Measurements from ENCODE around the gene VAX1.

Gene VAX1

DNA sequence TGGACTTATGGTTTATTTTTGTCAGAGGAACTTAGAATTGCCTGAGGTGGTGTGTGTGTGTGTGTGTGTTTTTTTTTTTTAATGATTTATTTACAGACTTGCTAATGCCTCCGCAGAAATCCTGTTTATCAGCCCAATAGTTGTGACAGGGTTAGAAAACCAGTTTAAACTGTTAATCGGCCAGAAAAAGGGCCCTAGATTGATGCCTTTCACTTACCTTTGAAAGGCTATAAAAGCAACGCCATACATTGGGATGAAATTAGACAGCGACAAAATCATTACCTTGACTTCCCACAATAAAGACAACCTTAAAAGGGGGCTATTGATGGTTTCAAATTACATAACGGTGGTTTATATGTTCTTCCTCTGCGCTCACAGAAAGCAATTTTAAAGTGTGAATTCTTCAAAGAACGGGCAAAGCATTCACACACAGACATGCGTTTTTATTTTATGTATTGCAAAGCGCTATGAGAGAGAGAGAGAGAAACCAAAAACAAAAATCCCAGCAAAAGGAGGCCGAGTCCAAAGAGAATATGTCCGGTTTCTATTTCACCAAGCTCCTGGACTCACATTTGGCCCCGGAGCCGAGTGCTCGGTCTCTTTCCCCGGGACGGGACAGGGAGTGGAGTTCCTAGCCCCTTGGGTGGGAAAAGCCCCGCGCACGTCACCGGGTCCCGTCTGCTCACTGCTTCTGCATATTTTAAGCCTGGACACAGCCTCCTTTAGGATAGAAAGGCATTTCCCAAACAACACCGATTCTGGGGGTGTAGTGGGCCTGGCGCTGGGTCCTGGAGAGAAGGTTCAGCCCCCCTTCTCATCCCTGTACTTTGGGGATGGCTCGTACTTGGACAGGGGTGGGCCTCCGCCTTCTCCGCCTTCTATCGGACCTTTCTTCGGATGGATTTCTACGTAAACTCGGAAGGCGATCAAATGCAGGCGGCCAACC is 26.8 kb upstream of the VAX1 start:
- DNase-seq (ENCODE audit: low read depth in 2 of 2), result no peak

DNA sequence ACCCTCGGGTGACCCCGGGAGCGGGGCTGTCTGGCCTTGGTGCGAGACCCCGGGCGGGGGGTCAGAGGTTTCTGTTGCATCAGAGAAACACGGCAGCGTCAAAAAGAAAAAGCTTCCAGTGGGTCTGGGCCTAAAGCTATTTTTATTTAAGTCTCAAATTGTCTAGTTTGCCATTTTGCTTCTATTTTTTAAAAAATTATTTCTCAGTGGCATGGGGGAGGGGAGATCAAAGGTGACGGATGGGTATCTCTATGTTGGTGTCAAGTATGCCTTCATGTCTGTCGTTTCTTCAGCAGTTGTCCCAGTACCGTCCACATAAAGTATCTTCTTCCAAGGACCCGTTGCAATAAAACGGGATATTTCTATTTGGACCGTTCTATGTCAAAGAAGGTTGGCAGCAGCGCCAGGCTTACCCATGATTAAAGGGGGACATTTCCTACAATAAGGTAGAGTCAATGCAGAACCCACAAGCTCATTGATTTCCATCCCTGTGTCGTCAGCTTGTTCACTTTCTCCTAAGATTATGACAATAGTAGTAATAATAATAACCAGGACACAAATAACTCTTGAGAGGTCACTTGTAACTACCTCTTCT is 26.0 kb upstream of the VAX1 start:
- no peak for DNase-seq (ENCODE audit: low read depth in 2 of 2)

DNA sequence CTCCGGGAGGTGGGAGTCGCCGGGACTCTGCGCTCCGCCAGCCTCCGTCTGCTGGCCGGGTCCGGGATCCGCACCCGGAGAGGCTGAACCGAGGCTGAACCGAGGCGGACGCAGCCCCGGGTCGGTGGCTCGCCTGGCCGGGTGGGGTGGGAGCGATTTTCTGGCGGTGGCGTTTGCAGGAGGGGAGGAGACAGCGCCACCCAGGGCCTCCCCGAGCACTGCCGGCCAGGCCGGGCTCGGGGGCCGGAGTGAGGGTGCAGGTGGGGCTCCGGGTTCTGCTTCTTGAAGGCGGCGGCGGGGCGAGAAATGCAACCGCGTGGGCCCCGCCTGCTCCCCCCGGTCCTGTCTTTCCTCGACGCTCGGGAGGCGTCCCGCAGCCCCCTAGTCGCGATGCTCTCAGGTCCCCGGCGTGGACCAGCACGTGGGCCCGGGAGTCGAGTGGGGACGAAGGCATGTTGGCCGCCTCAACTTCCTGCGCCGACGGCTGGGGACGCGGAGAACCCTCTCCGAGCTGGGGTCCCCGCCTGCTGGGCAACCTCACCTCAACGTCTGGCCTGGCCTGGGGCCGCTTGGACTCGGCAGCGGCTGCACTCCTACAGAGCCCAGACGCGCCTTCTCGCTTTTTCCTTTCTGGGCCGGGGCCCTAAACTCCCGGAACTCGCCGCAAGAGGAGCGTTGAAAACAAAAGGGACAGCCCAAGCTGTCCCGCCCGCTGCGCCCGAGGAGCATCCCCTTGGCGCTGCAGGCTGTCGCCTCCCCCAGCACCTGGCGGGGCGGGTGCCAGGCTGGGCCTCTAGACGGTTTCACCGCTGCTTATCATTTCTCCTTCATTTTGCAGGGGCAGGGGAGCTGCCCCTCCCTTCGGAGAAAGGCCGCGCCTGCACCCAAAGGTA is 25.2 kb upstream of the VAX1 start:
- DNase-seq (ENCODE audit: low read depth in 2 of 2), result no peak

DNA sequence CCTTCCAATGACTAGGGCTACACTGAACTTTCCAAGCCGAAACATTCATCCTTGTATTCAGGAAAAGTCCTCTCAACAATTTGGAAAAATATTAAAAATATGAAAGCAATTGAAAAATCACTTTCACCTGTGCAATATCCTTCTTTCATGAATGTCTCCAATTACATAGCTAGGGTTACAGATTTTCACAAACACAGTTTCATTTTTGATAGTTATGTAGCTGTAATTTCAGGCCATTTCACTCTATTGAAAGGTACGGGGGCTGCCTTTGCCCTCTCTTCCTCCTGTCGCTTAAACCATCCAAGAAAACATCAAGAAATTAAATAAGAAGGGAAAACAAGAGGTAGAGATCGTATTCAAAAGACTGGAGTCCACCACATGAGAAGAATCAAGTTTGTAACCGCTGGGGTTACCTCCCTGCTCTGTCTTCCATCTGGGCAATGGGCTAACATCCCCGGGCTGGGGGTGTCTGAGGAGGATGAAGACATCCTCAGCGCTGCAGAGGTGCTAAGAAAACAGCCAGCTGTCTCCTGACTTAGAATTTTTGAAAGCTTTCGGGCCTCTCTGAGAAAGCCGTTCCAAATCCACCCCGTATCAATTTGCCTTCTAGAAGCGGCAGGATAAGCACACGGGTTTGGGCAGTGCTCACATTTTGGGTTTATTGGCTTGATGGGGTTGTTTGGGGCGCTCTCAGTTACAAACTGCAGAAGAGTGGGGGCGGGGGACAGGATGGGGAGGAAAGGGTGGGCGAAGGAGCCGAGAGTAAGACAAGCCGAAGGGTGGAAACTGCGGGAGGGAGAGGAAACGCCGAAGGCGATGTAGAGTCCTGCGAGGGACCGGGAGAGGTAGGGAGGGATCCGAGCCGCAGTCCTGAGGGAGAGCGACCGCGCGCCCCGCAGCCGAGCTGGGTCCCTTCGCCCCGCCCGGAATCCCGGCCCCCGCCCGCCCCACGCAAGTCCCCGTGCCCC is 24.3 kb upstream of the VAX1 start:
- no peak for DNase-seq (ENCODE audit: low read depth in 2 of 2)

DNA sequence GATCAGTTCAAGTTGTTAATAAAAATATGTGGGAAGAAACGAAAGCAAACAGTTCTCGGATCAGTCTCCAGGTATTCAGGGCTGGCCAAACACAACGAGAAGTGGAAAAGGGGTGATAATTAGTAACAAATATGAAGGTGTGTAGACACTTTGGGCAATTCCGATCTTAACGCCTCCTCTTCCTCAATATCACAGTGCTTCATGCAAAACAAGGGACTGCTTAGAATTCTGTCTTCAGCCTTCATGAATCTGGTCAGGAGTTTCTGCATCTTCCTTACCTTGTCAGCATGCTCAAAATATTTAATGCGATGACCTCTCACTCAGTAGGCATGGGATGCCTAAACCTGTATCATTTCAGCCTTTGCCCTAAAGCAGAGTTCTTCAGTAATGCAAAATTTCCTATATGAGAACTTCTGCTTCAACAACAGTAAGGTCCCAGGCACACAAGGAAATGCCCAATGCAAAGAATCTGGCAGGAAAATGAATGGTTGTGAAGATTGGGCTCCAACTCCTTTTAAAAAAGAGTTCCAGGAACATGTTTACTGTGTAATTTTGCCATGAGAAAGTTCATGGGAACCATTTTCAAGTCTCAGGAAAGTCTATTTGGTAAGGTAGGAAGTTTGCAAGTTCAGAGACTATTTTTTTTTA is 23.4 kb upstream of the VAX1 start:
- DNase-seq (ENCODE audit: low read depth in 2 of 2), result no peak

DNA sequence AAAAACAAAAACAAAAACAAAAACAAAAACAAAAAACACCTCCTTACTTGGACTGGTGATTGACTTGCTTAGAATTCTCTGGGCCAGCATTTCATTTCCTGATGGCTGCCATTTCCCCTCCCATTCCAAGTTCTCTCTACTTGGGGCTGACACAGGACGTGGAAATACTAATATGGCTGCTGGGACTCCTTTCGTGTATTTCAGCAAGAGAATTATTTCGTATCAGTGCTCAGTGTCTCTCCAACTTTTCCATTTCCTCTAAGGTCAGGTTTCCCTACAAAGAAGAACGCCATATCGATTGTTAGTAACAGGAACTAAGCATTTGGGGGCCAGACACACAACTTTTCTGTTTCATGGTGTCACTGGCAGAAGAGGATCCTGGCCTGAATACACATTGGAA is 22.5 kb upstream of the VAX1 start:
- DNase-seq (ENCODE audit: low read depth in 2 of 2), result no peak

DNA sequence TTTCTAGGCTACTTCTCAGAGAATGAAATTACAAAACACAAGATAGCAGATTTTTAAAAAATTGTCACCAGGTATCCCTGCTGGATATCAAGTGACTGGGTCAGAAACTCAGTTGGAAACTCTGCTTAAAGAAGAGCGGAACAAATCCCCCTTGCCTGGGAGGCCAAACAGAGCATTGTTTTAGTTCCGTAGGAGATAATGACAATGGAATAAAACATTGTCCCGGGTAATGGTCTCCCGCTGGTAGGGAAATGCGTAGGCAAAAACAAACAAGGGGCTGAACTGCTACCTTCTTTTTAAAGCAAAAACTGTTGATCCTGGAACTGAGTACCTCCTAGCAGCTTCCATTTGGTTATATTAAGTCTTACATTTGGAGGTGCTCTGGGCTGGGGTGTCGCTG is 21.3 kb upstream of the VAX1 start:
- DNase-seq (ENCODE audit: low read depth in 2 of 2), result no peak

DNA sequence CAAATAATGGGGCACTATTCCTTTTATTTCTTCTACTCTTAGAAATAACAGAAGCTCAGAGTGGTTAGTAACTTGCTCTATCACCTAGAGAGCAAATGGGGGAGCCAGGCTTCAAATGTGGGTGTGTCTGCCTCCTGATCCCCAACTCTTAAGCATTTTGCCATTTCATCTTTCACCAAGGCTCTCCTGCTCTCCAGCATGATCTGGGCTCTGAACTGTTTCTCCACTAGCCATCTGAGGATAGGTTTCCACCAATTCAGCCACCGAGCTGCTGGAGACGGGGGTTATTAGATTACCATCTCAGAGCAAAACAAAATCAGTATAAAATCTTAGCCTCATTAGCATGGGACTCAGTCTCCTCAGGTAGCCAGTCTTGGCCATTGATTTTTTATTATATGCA is 20.2 kb upstream of the VAX1 start:
- no peak for DNase-seq (ENCODE audit: low read depth in 2 of 2)

DNA sequence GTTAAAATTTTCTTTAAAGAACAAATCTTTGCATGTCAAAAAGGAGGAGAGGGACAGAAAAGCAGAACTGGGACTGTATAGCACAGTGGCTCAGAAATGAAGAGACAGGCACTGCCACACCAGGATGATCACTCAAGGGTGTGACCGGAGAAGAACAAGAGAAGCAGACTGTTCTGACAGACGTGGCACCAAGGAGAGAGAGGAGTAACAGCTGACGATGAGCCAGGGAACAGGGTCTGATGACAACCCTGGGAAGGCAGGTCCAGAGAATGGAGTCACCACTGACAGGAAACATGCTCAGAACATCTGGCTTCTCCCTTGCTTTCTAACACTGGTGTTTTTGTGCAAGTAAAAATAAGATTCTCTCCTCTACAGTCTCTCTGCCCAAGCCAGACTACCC is 14.6 kb upstream of the VAX1 start:
- no peak for DNase-seq (ENCODE audit: low read depth in 2 of 2)

DNA sequence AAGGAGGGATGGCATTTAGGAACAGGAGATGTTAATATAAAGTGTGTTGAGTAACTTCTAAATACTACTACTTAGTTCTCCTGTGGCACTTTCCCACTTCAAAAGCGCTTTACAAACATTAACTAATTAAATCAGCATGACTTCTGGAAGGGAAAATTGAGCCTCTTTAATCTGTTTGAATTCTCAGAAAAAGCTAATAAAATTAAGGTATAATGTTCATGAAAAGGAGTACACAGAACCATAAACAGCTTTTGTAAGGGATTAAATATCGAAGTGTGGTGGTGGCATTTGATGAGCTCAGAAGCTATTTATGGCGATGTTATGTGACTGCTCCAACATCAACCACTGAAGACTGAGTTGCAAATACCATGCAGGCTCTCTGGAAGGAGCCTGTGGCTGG is 10.2 kb upstream of the VAX1 start:
- DNase-seq (ENCODE audit: low read depth in 2 of 2), result no peak

DNA sequence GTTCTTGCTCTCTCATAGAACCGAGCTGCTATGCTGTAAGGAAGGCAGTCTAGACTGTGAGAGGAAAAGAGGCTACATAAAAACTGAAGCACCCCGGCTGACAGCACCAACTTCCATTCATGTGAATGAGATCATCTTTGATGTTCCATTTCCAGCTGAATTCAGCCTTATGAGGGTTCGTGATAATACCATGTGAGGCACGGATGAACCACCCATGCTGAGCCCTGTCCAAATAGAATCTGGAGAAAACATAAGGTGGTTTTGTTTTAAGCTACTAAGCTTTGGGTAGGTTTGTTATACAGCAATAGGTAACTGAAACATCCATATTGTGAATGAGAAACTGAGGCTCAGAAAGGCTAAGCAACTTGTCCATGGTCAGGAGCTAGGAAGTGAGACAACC is 6.9 kb upstream of the VAX1 start:
- DNase-seq (ENCODE audit: low read depth in 2 of 2), result no peak

DNA sequence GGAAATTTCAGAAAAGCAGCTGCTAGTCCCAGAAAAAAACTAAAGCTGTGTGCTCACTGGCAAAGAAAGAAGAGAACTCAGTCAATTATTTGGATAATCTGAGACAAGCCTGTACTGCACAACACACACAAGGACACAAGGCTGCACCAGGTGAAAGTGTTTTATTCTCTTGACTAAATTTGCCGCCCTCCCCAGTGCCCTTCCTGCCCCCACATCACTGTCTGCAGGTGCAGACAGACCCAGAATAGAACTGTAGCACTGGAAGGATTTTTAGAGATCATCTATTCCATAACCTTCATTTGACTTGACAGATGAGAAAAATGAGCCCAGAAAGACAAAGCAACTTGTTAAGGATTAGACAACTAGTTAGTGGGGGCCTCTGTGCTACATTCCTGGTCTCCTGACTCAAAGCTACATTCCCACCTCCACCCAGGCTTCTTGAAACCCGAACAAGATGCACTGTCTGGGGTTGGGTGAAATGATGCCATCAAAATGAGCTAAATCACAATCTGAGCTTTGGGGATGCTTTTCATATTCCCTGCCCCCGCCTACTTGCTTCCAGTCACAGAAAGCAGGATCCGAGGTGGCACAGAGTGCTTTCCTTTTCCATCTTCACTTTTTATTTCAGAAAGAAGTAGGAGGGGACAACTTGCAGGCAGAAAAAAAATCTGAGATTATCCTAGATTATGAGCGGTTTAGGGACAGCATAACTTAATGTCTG is 5.2 kb upstream of the VAX1 start:
- no peak for DNase-seq (ENCODE audit: low read depth in 2 of 2)

DNA sequence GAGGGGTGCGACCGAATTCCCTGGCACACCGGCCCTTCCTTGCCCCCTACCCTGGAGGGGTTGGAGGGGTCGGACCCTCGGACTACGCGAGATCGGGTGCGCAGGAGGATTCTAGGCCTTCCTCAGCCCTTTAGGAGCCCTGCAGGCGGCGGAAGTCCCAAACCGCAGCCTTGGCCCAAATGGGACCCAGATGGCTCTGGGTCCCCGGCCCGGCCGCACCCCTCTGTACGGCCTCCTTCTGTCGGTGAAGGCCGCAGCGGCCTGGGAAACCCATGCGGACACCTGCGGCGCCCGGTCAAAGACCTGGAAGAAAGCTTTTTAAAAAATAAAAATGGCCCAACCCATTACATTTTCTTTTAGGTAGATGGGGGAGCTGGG is 2.4 kb upstream of the VAX1 start:
- DNase-seq (ENCODE audit: low read depth in 2 of 2), result no peak

DNA sequence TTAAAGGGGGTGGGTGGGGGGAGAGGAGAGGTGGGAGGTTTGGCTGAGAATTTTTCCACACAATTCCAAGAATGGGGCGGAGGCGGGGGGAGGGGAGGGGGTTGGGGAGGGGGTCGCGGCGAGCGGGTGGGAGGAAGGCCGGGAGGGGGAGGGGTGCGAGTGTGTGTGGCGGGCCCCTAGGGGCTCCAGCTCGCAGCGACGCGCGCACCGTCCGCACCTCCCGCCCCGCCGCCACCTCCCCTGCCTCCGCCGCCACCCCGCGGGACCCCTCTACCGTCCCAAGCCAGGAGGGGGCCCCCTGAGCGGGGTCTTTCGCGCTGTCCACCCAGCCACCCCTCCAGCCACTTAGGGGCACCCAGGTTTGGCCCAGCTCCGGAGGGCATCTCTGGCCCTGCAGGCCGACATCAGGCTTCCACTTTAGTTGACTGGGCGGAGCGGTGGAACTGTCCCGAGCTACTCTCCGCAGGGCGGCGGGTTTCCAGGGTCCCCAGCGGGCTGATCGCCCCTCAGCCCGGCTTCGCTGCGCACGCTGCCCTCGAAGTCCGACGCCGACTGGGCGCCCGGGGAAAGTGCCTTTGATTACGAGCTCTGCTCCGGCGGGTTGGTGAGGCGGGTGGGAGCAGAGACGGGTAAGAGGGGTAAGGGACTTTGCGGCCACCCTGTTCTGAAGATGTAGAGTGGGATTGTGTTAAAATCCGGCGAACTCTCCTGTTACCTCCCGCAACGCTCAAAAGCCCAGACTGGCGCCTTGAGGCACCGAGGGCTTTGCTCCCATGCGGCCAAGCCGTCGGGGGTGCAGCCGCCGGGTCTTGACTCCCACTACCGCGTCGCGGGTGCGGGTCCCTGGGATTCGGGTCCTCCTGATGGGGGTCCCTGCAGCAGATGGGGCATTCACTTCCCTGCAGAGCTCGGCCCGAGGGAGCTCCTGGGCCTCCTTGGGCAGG is 1.8 kb upstream of the VAX1 start:
- no peak for DNase-seq (ENCODE audit: low read depth in 2 of 2)

DNA sequence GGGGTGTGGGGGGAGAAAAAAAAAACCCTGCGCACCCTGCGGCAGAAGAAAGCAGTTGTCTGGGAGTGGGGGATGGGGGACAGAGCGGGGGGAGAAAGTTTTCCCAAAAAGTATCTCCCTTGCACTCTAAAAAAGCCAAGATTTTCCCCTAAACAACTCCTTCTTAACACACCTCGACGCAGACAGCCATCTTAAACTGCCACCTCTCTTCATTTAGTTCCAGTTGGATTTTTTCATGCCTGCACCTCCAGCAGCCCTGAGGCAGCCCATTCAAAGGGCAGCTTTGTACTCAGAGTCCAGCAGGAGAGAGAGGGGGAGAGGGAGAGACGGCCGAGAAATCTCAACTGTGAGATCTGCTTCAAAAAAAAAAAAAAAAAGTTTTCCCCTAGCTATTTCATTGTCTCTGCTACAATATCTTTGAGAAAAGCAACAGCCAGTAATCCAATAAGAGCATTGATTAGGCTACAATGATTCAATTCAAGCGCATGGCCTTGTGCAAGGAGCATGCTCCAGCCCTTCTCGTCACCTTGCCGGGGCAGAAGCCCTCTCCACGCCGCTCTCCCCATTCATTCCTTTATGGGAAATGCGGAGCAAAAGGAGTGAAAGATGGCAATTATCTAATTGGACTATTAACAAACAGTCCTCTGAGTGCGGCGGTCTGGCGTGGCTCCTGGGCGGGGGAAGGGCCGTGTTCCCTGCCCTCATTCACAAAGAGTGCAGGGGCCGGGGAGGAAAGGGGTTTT is 939 bp upstream of the VAX1 start:
- DNase-seq (ENCODE audit: low read depth in 2 of 2), result no peak

DNA sequence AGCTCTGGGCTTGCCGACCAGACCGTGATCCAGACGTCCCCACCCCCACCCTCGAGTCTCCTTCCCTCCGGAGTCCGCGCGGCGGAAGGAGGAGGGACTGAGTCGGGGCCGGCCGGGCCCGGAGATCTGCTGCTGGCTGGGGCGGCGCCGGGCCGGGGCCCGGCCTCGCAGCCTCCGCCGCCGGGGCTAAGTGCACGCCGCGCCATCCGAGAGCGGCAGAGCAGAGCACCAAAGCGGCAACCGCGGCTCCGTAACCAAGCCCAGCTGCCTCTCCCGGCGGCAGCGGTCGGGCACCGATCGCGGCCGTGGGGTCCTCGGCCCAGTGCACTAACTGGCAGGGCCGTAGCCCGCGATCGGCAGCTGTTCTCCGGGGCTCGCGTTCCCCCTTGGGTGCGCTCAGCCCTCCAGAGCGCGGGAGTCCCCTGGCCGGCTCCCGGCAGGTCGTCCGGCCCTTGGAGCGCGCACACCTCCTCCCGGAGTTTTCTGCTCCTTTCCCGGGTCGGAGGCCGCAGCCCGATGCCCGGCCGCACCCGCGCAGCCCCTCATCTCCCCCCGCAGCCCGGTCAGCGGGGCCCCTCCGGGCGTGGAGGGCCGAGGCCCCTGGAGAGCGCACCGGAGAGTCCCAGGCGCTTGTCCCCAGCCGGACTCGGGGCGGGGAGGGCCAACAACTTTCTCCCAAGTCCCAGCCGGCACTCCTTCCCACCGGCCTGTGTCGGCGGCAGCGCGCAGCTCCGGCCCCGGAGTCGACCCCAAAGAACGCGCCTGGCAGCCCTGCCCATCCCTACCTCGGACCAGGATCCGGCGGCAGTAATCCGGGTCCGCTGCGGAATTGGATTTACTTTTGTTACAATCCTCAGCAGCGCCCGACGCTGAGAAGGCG is 799 bp downstream of the VAX1 start:
- DNase-seq (ENCODE audit: low read depth in 2 of 2), result no peak

DNA sequence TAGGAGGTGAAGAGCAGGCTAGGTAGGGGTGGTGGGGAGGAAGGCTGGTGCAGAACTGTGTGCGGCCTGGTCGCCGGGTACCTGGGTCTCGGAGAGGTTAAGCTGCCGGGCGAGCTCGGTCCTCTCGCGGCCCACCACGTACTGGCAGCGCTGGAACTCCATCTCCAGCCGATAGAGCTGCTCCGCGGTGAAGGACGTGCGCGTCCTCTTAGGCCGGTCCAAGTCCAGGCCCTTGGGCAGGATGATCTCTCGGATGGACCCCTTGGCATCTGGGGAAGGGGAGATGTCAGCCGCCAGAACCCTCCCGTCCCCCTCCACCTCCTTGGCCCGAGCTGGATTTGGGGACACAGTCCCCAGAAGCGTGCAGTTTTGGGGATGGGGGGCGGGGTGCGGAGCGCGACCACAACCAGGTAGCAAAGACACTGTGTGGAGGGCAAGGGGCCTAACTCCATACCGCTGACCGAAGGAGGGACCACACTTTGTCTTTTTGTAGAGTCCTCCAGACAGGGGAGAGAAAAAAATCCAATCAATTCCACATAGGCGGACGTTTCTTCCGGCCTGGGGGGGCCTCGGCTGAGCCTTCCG is 1.6 kb downstream of the VAX1 start:
- no peak for DNase-seq (ENCODE audit: low read depth in 2 of 2)
